HAP-1 (cell line): Measurements from ENCODE around the gene TAS2R40.

ENCODE experiments used
- DNase-seq, 2 experiments: peaks; one replicate each; pipeline ENCODE4 v3.0.0-alpha.2; 2016 to 2020; ENCODE audit warnings: low spot score in 2 of 2
- H3K27me3 ChIP-seq: fragments of 250-450 bp; sonication (Bioruptor Pico); 2 replicates; pipeline ENCODE4 v1.5.1; 2020; ENCODE audit warnings: low read depth, mild to moderate bottlenecking, moderate library complexity
- H3K36me3 ChIP-seq: fragments of 250-450 bp; sonication (Bioruptor Pico); replicated peaks from 2 replicates; pipeline ENCODE4 v1.5.1; 2020; ENCODE audit warnings: mild to moderate bottlenecking
- H3K4me1 ChIP-seq: fragments of 250-450 bp; sonication (Bioruptor Pico); 2 replicates; pipeline ENCODE4 v1.5.1; 2020; ENCODE audit warnings: mild to moderate bottlenecking
- H3K4me3 ChIP-seq: fragments of 250-450 bp; sonication (Bioruptor Pico); 2 replicates; pipeline ENCODE4 v1.5.1; 2020; ENCODE audit warnings: mild to moderate bottlenecking, moderate library complexity
- H3K9me3 ChIP-seq: fragments of 250-450 bp; sonication (Bioruptor Pico); 2 replicates; pipeline ENCODE4 v1.5.1; 2020; ENCODE audit warnings: mild to moderate bottlenecking, moderate library complexity
- in situ Hi-C: fragments of 300-500 bp; cut with MboI; formaldehyde crosslinking; loops from 3 replicates; pipeline ENCODE4 v1.14.3; 2020; ENCODE audit warnings: low sequenced_read_pairs, inconsistent platforms, mixed read lengths

TAS2R40 gene

GRCh38 chr7:143245123-143245522 lies 23.3 kb downstream of the TAS2R40 start:
- no peak for DNase-seq
- Histone ChIP-seq H3K9me3 (no peaks in the 10 kb centered on the region), H3K4me1 (no peaks in the 10 kb centered on the region), H3K36me3 (no peaks in the 10 kb centered on the region), H3K27me3 (peaks cover 5% of the 10 kb centered on the region; the same call in 1 of the 2 replicates), H3K4me3 (no peak overlapping the region)
- in situ Hi-C loops, result no loop called here

GRCh38 chr7:143247372-143247771 lies 25.5 kb downstream of the TAS2R40 start:
- in situ Hi-C loops, result no loop called here

GRCh38 chr7:143248761-143249354 lies 27.0 kb downstream of the TAS2R40 start:
- H3K36me3 ChIP-seq, result no peaks in the 10 kb centered on the region
- in situ Hi-C loops, result no loop called here
- no peaks in the 10 kb centered on the region for H3K9me3 ChIP-seq
- DNase-seq, result no peak
- peaks cover 5% of the 10 kb centered on the region; the same call in 1 of the 2 replicates for H3K27me3 ChIP-seq
- H3K4me3 ChIP-seq, result no peak overlapping the region
- no peaks in the 10 kb centered on the region for H3K4me1 ChIP-seq

More at GRCh38 chr7:143247372-143247771, 25.5 kb downstream of the TAS2R40 start:
- no peak for DNase-seq
- Histone ChIP-seq H3K36me3 (no peaks in the 10 kb centered on the region), H3K4me3 (no peak overlapping the region), H3K9me3 (no peaks in the 10 kb centered on the region), H3K27me3 (peaks cover 5% of the 10 kb centered on the region; the same call in 1 of the 2 replicates), H3K4me1 (no peaks in the 10 kb centered on the region)

GRCh38 chr7:143250199-143250598 lies 28.4 kb downstream of the TAS2R40 start:
- H3K36me3 ChIP-seq, result no peaks in the 10 kb centered on the region
- H3K27me3 ChIP-seq, result peaks cover 1% of the 10 kb centered on the region; the same call in 1 of the 2 replicates
- no peak for DNase-seq
- H3K9me3 ChIP-seq, result no peaks in the 10 kb centered on the region
- no peaks in the 10 kb centered on the region for H3K4me1 ChIP-seq
- in situ Hi-C loops, result no loop called here
- no peak overlapping the region for H3K4me3 ChIP-seq

- H3K4me3 ChIP-seq, result no peak overlapping the region
- no peaks in the 10 kb centered on the region for H3K27me3 ChIP-seq
- no peaks in the 10 kb centered on the region for H3K36me3 ChIP-seq
- H3K4me1 ChIP-seq, result no peaks in the 10 kb centered on the region
- in situ Hi-C loops, result no loop called here
- H3K9me3 ChIP-seq, result no peaks in the 10 kb centered on the region
- no peak for DNase-seq
Measured at GRCh38 chr7:143250822-143251221, 29.0 kb downstream of the TAS2R40 start.

- H3K9me3 ChIP-seq, result no peaks in the 10 kb centered on the region
- H3K36me3 ChIP-seq, result no peaks in the 10 kb centered on the region
- no peaks in the 10 kb centered on the region for H3K27me3 ChIP-seq
- no peak overlapping the region for H3K4me3 ChIP-seq
- in situ Hi-C loops, result no loop called here
- no peaks in the 10 kb centered on the region for H3K4me1 ChIP-seq
- DNase-seq, result no peak
Measured at GRCh38 chr7:143252006-143252405, 30.2 kb downstream of the TAS2R40 start.

GRCh38 chr7:143255564-143255963 lies 33.7 kb downstream of the TAS2R40 start:
- no peaks in the 10 kb centered on the region for H3K9me3 ChIP-seq
- no peaks in the 10 kb centered on the region for H3K4me1 ChIP-seq
- no peaks in the 10 kb centered on the region for H3K36me3 ChIP-seq
- H3K4me3 ChIP-seq, result no peak overlapping the region
- H3K27me3 ChIP-seq, result no peaks in the 10 kb centered on the region
- in situ Hi-C loops, result no loop called here
- DNase-seq, result no peak

- DNase-seq, result no peak
- Histone ChIP-seq H3K36me3 (no peaks in the 10 kb centered on the region), H3K4me1 (no peaks in the 10 kb centered on the region), H3K9me3 (no peaks in the 10 kb centered on the region), H3K27me3 (no peaks in the 10 kb centered on the region), H3K4me3 (no peak overlapping the region)
- in situ Hi-C loops, result no loop called here
Measured at GRCh38 chr7:143256325-143256724, 34.5 kb downstream of the TAS2R40 start.

- Histone ChIP-seq H3K4me1 (no peaks in the 10 kb centered on the region), H3K36me3 (no peaks in the 10 kb centered on the region), H3K9me3 (no peaks in the 10 kb centered on the region; the same call in 1 of the 2 replicates), H3K4me3 (no peak overlapping the region), H3K27me3 (no peaks in the 10 kb centered on the region)
- DNase-seq, result no peak
- in situ Hi-C loops, result no loop called here
Measured at GRCh38 chr7:143256932-143257331, 35.1 kb downstream of the TAS2R40 start.

GRCh38 chr7:143257501-143257900 lies 35.7 kb downstream of the TAS2R40 start:
- peak in 1 of 2 experiments; percentile 5 for DNase-seq
- no peaks in the 10 kb centered on the region for H3K4me1 ChIP-seq
- in situ Hi-C loops, result no loop called here
- no peaks in the 10 kb centered on the region for H3K36me3 ChIP-seq
- no peaks in the 10 kb centered on the region for H3K27me3 ChIP-seq
- H3K9me3 ChIP-seq, result no peaks in the 10 kb centered on the region; the same call in 1 of the 2 replicates
- H3K4me3 ChIP-seq, result no peak overlapping the region

GRCh38 chr7:143258831-143259230 lies 37.0 kb downstream of the TAS2R40 start:
- Histone ChIP-seq H3K4me3 (no peak overlapping the region), H3K9me3 (no peaks in the 10 kb centered on the region; the same call in 1 of the 2 replicates), H3K27me3 (no peaks in the 10 kb centered on the region), H3K36me3 (no peaks in the 10 kb centered on the region), H3K4me1 (no peaks in the 10 kb centered on the region)
- no peak for DNase-seq
- in situ Hi-C loops, result no loop called here

GRCh38 chr7:143259765-143260164 lies 37.9 kb downstream of the TAS2R40 start:
- Histone ChIP-seq H3K4me1 (0 out of 2 replicates have a peak, but pooled peaks cover 4% of the 10 kb centered on the region), H3K36me3 (no peaks in the 10 kb centered on the region), H3K27me3 (no peaks in the 10 kb centered on the region), H3K9me3 (no peaks in the 10 kb centered on the region; the same call in 1 of the 2 replicates), H3K4me3 (no peak overlapping the region)
- DNase-seq, result no peak
- in situ Hi-C loops, result no loop called here

GRCh38 chr7:143261901-143262300 lies 40.1 kb downstream of the TAS2R40 start:
- Histone ChIP-seq H3K27me3 (no peaks in the 10 kb centered on the region), H3K9me3 (no peaks in the 10 kb centered on the region; the same call in 1 of the 2 replicates), H3K4me1 (0 out of 2 replicates have a peak, but pooled peaks cover 4% of the 10 kb centered on the region), H3K4me3 (no peak overlapping the region), H3K36me3 (peaks cover 3% of the 10 kb centered on the region; the same call in 1 of the 2 replicates)
- in situ Hi-C loops, result no loop called here
- no peak for DNase-seq

- Histone ChIP-seq H3K4me3 (peak within 1 kb of the TSS; percentile 59), H3K9me3 (no peaks in the 10 kb centered on the region; the same call in 1 of the 2 replicates), H3K27me3 (no peaks in the 10 kb centered on the region), H3K36me3 (peaks cover 14% of the 10 kb centered on the region), H3K4me1 (0 out of 2 replicates have a peak, but pooled peaks cover 4% of the 10 kb centered on the region)
- peak; percentile 72 to 83 for DNase-seq
- in situ Hi-C loops, result no loop called here
Measured at GRCh38 chr7:143263266-143264195, 41.7 kb downstream of the TAS2R40 start, which contains the start of gene GSTK1. GSTK1 (plus strand) TSS chr7:143263441; CDS start chr7:143263514, 73 bp downstream.
